Fibroblast of gingiva (primary cell): ENCODE results near the gene XRCC5.
"Not testable (repeated sequence)": the region's sequence is repeated elsewhere in the genome, so short reads cannot be mapped to it uniquely, and the experiment has no call there.

ENCODE experiments used
- DNase-seq: peaks from one replicate; pipeline ENCODE4 v3.0.0-alpha.2; 2011; ENCODE audit warnings: low read depth

The XRCC5 gene

GRCh38 chr2:216202626-216203250, 93.6 kb downstream of the XRCC5 start:
- no peak for DNase-seq

- no peak for DNase-seq
These were observed 96.3 kb downstream of the XRCC5 start for GRCh38 chr2:216205486-216205885.

- no peak for DNase-seq
These were observed 97.0 kb downstream of the XRCC5 start for GRCh38 chr2:216206041-216206703.

GRCh38 chr2:216206821-216207220, 97.7 kb downstream of the XRCC5 start:
- DNase-seq = no peak

- DNase-seq = not testable (repeated sequence)
These were observed 99.5 kb downstream of the XRCC5 start for GRCh38 chr2:216208661-216209060.

- peak; percentile 32 for DNase-seq
These were observed 101.8 kb downstream of the XRCC5 start for GRCh38 chr2:216210701-216211540.

GRCh38 chr2:216211614-216212145, 102.5 kb downstream of the XRCC5 start:
- DNase-seq = no peak

GRCh38 chr2:216214768-216215167, 105.6 kb downstream of the XRCC5 start:
- no peak for DNase-seq

GRCh38 chr2:216215658-216216390, 106.7 kb downstream of the XRCC5 start:
- no peak for DNase-seq

GRCh38 chr2:216216951-216217903, 108.1 kb downstream of the XRCC5 start:
- DNase-seq = peak; percentile 40

GRCh38 chr2:216217904-216218260, 108.7 kb downstream of the XRCC5 start:
- no peak for DNase-seq

- no peak for DNase-seq
These were observed 110.7 kb downstream of the XRCC5 start for GRCh38 chr2:216219861-216220260.

- DNase-seq = no peak
These were observed 111.8 kb downstream of the XRCC5 start for GRCh38 chr2:216220976-216221375.

GRCh38 chr2:216221811-216222210, 112.7 kb downstream of the XRCC5 start:
- peak; percentile 28 for DNase-seq

GRCh38 chr2:216222650-216223352, 113.7 kb downstream of the XRCC5 start:
- DNase-seq = no peak

GRCh38 chr2:216224388-216224787, 115.2 kb downstream of the XRCC5 start:
- no peak for DNase-seq

GRCh38 chr2:216229277-216229914, 120.2 kb downstream of the XRCC5 start:
- no peak for DNase-seq

GRCh38 chr2:216231867-216232266, 122.7 kb downstream of the XRCC5 start:
- DNase-seq = no peak

GRCh38 chr2:216232721-216233120, 123.6 kb downstream of the XRCC5 start:
- DNase-seq = no peak
